Neural progenitor cell (in vitro differentiated cells): Measurements from ENCODE around the gene ASIC1.

ENCODE experiments used
- EZH2 ChIP-seq: fragments of 200-600 bp; sonication (generic); IDR thresholded peaks from 2 replicates; pipeline ENCODE4 v1.6.1; 2017; ENCODE audit warnings: antibody characterized with exemption, mild to moderate bottlenecking, moderate library complexity
- EZH2phosphoT487 ChIP-seq: fragments of 200-600 bp; sonication (generic); IDR thresholded peaks from 2 replicates; pipeline ENCODE4 v1.6.1; 2017; ENCODE audit warnings: antibody characterized with exemption
- TF ChIP-seq, protein P1 (sequence below): fragments of 200-600 bp; sonication (generic); IDR thresholded peaks from 2 replicates; pipeline ENCODE4 v1.5.1; 2017; ENCODE audit warnings: antibody characterized with exemption, mild to moderate bottlenecking

- TF ChIP-seq, protein P1, sequence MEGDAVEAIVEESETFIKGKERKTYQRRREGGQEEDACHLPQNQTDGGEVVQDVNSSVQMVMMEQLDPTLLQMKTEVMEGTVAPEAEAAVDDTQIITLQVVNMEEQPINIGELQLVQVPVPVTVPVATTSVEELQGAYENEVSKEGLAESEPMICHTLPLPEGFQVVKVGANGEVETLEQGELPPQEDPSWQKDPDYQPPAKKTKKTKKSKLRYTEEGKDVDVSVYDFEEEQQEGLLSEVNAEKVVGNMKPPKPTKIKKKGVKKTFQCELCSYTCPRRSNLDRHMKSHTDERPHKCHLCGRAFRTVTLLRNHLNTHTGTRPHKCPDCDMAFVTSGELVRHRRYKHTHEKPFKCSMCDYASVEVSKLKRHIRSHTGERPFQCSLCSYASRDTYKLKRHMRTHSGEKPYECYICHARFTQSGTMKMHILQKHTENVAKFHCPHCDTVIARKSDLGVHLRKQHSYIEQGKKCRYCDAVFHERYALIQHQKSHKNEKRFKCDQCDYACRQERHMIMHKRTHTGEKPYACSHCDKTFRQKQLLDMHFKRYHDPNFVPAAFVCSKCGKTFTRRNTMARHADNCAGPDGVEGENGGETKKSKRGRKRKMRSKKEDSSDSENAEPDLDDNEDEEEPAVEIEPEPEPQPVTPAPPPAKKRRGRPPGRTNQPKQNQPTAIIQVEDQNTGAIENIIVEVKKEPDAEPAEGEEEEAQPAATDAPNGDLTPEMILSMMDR, result no peak
- TF ChIP-seq EZH2, result no peak
- no peak for TF ChIP-seq EZH2phosphoT487
Observed at GRCh38 chr12:50069069-50069468, 11.7 kb downstream of the ASIC1 start.
